ENCODE measurements around the gene SLC44A1.

SLC44A1 gene

GRCh38 chr9:105444130-105444529 is 199.7 kb downstream of the SLC44A1 start:
- DNase-seq (ENCODE audit: extremely low spot score), result no peak
- POLR2A ChIA-PET, result no interaction called here
- TF ChIP-seq FOXK2 (IDR thresholded peaks at IDR 0.05) (no peak), BHLHE40 (IDR thresholded peaks at IDR 0.05; ENCODE audit: borderline replicate concordance) (no peak), ELF4 (IDR thresholded peaks at IDR 0.05) (no peak)
- CTCF ChIA-PET, result no interaction called here

GRCh38 chr9:105445203-105445881 is 200.9 kb downstream of the SLC44A1 start:
- no peak for DNase-seq (ENCODE audit: extremely low spot score)
- ChIA-PET POLR2A (no interaction called here), CTCF (interaction anchor here (0.6 kb wide), 1 partner anchor 460 kb away, joined by 4 read pairs; no protein-coding TSS in a partner anchor)
- TF ChIP-seq HDGF (IDR thresholded peaks at IDR 0.05; ENCODE audit: borderline replicate concordance), result no peak
- TF ChIP-seq SP1 (IDR thresholded peaks at IDR 0.05), result no peak
- 0 out of 2 replicates have a peak, but pooled peaks have one; percentile 44 for TF ChIP-seq PKNOX1 (IDR thresholded peaks at IDR 0.05)

GRCh38 chr9:105447386-105447813 is 202.9 kb downstream of the SLC44A1 start:
- ChIA-PET CTCF (interaction anchor here (0.7 kb wide), 1 partner anchor 1334 kb away, joined by 3 read pairs; no protein-coding TSS in a partner anchor), POLR2A (interaction anchor here (0.7 kb wide), 1 partner anchor 13 kb away, joined by 3 read pairs; no protein-coding TSS in a partner anchor)
- TF ChIP-seq ZNF384 (IDR thresholded peaks at IDR 0.05) (peak; percentile 72), TARDBP (IDR thresholded peaks at IDR 0.05) (no peak), L3MBTL2 (conservative IDR thresholded peaks at IDR 0.05) (peak; percentile 64), SUZ12 (IDR thresholded peaks at IDR 0.05) (no peak), ELF4 (IDR thresholded peaks at IDR 0.05) (no peak)
- DNase-seq (ENCODE audit: extremely low spot score), result no peak

GRCh38 chr9:105447814-105448812 is 203.7 kb downstream of the SLC44A1 start, which contains the start of gene FSD1L:
Gene FSD1L, plus strand, starts transcription at chr9:105448034. Its CDS starts 187 bp downstream, at chr9:105448221.
- POLR2A ChIA-PET, result no interaction called here
- TF ChIP-seq HDGF (IDR thresholded peaks at IDR 0.05; ENCODE audit: borderline replicate concordance) (no peak), FOXA1 (IDR thresholded peaks at IDR 0.05) (no peak), FOXM1 (IDR thresholded peaks at IDR 0.05; ENCODE audit: borderline replicate concordance) (no peak), SP1 (IDR thresholded peaks at IDR 0.05) (no peak), L3MBTL2 (conservative IDR thresholded peaks at IDR 0.05) (no peak), CTBP1 (IDR thresholded peaks at IDR 0.05; ENCODE audit: borderline replicate concordance) (no peak), FOXK2 (IDR thresholded peaks at IDR 0.05) (no peak), ARNT (IDR thresholded peaks at IDR 0.05) (no peak), SUZ12 (IDR thresholded peaks at IDR 0.05) (no peak), ELF4 (IDR thresholded peaks at IDR 0.05) (no peak), LEF1 (IDR thresholded peaks at IDR 0.05; ENCODE audit: borderline replicate concordance) (no peak), PKNOX1 (IDR thresholded peaks at IDR 0.05) (no peak), TARDBP (IDR thresholded peaks at IDR 0.05) (no peak), NFRKB (IDR thresholded peaks at IDR 0.05) (no peak), BHLHE40 (IDR thresholded peaks at IDR 0.05; ENCODE audit: borderline replicate concordance) (no peak), ZNF384 (IDR thresholded peaks at IDR 0.05) (no peak)
- peak; percentile 93 for DNase-seq (ENCODE audit: extremely low spot score)
- CTCF ChIA-PET, result no interaction called here

GRCh38 chr9:105449081-105449480 is 204.6 kb downstream of the SLC44A1 start:
- ChIA-PET POLR2A (no interaction called here), CTCF (no interaction called here)
- DNase-seq (ENCODE audit: extremely low spot score), result no peak
- TF ChIP-seq FOXM1 (IDR thresholded peaks at IDR 0.05; ENCODE audit: borderline replicate concordance) (no peak), L3MBTL2 (conservative IDR thresholded peaks at IDR 0.05) (no peak), FOXA1 (IDR thresholded peaks at IDR 0.05) (no peak)

GRCh38 chr9:105452185-105452584 is 207.7 kb downstream of the SLC44A1 start:
- TF ChIP-seq HDGF (IDR thresholded peaks at IDR 0.05; ENCODE audit: borderline replicate concordance) (no peak), FOXK2 (IDR thresholded peaks at IDR 0.05) (no peak), NFRKB (IDR thresholded peaks at IDR 0.05) (no peak), ELF4 (IDR thresholded peaks at IDR 0.05) (no peak), LEF1 (IDR thresholded peaks at IDR 0.05; ENCODE audit: borderline replicate concordance) (no peak)
- ChIA-PET CTCF (no interaction called here), POLR2A (no interaction called here)
- DNase-seq (ENCODE audit: extremely low spot score), result no peak

GRCh38 chr9:105455836-105456475 is 211.5 kb downstream of the SLC44A1 start:
- CTCF ChIA-PET, result no interaction called here
- DNase-seq (ENCODE audit: extremely low spot score), result no peak
- TF ChIP-seq ELF4 (IDR thresholded peaks at IDR 0.05), result no peak
- TF ChIP-seq SUZ12 (IDR thresholded peaks at IDR 0.05), result no peak
- TF ChIP-seq HDGF (IDR thresholded peaks at IDR 0.05; ENCODE audit: borderline replicate concordance), result no peak
- no peak for TF ChIP-seq LEF1 (IDR thresholded peaks at IDR 0.05; ENCODE audit: borderline replicate concordance)
- no peak for TF ChIP-seq PKNOX1 (IDR thresholded peaks at IDR 0.05)
- TF ChIP-seq FOXM1 (IDR thresholded peaks at IDR 0.05; ENCODE audit: borderline replicate concordance), result no peak
- TF ChIP-seq L3MBTL2 (conservative IDR thresholded peaks at IDR 0.05), result no peak
- TF ChIP-seq CTBP1 (IDR thresholded peaks at IDR 0.05; ENCODE audit: borderline replicate concordance), result no peak
- TF ChIP-seq SP1 (IDR thresholded peaks at IDR 0.05), result no peak
- POLR2A ChIA-PET, result no interaction called here
